ENCODE data around the gene TRAPPC12. TPM values are rescaled to one million over a fixed set of nuclear protein-coding genes. Genes with fewer than 3 reads are reported as not detected.

Gene TRAPPC12
- total RNA-seq, 1 experiment from 2014 or later = 86.0 TPM

GRCh38 chr2:3520591-3520990 lies 141.1 kb downstream of the TRAPPC12 start:
- no peak for DNase-seq
- Histone ChIP-seq H4K8ac (replicated peaks; ENCODE audit: insufficient read length, low read depth, low read length) (no peak overlapping the region), H3K9ac (ENCODE audit: extremely low read depth, insufficient read length, low read length) (no peak overlapping the region), H3K4me1 (ENCODE audit: insufficient read depth, low read length) (peaks cover 5% of the 10 kb centered on the region; the same call in 1 of the 2 replicates), H3K56ac (ENCODE audit: insufficient read length, low read depth, low read length) (no peak overlapping the region), H2AFZ (ENCODE audit: low read length) (no peak overlapping the region), H2BK5ac (ENCODE audit: insufficient read length, low read length) (no peak overlapping the region), H3K27ac (ENCODE audit: insufficient read length, low read depth, low read length) (no peak overlapping the region), H3K79me2 (ENCODE audit: insufficient read depth, low read length) (no peaks in the 10 kb centered on the region), H3K27me3 (ENCODE audit: insufficient read depth, low read length) (no peaks in the 10 kb centered on the region), H3T11ph (ENCODE audit: low read length) (no peak overlapping the region), H3K4ac (ENCODE audit: low read depth, low read length) (no peak overlapping the region), H4K5ac (ENCODE audit: insufficient read length, low read depth, low read length) (no peak overlapping the region), H3K4me2 (ENCODE audit: insufficient read depth, insufficient read length, low read length) (no peak overlapping the region), H2BK12ac (ENCODE audit: insufficient read length, low read depth, low read length) (no peak overlapping the region), H3K14ac (ENCODE audit: insufficient read depth, low read length) (no peak overlapping the region), H4K91ac (ENCODE audit: insufficient read length, low read depth, low read length) (no peak overlapping the region), H2BK15ac (ENCODE audit: low read depth, low read length) (no peak overlapping the region), H2BK120ac (ENCODE audit: low read depth, low read length, poor library complexity, severe bottlenecking) (no peak overlapping the region), H3K23ac (ENCODE audit: insufficient read length, low read depth, low read length) (no peak overlapping the region), H2AK5ac (ENCODE audit: insufficient read length, low read length) (no peak overlapping the region), H3K18ac (ENCODE audit: insufficient read length, low read depth, low read length) (no peak overlapping the region), H4K20me1 (ENCODE audit: control insufficient read depth, insufficient read depth, insufficient read length) (no peaks in the 10 kb centered on the region), H2BK20ac (ENCODE audit: low read depth, low read length, poor library complexity, severe bottlenecking) (no peak overlapping the region), H3K79me1 (ENCODE audit: insufficient read depth, low read depth, low read length, poor library complexity, severe bottlenecking) (no peaks in the 10 kb centered on the region), H3K23me2 (ENCODE audit: insufficient read length, low read depth, low read length, poor library complexity, severe bottlenecking) (peaks cover 9% of the 10 kb centered on the region), H3K9me3 (ENCODE audit: control insufficient read depth, low read depth, low read length) (no peaks in the 10 kb centered on the region)
- H3K4me1 Mint-ChIP-seq = peaks cover 24% of the 10 kb centered on the region in 2 experiments
- H3K27me3 Mint-ChIP-seq (ENCODE audit: low read depth) = peaks cover 14% of the 10 kb centered on the region
- TF ChIP-seq, protein P1, sequence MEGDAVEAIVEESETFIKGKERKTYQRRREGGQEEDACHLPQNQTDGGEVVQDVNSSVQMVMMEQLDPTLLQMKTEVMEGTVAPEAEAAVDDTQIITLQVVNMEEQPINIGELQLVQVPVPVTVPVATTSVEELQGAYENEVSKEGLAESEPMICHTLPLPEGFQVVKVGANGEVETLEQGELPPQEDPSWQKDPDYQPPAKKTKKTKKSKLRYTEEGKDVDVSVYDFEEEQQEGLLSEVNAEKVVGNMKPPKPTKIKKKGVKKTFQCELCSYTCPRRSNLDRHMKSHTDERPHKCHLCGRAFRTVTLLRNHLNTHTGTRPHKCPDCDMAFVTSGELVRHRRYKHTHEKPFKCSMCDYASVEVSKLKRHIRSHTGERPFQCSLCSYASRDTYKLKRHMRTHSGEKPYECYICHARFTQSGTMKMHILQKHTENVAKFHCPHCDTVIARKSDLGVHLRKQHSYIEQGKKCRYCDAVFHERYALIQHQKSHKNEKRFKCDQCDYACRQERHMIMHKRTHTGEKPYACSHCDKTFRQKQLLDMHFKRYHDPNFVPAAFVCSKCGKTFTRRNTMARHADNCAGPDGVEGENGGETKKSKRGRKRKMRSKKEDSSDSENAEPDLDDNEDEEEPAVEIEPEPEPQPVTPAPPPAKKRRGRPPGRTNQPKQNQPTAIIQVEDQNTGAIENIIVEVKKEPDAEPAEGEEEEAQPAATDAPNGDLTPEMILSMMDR (conservative IDR thresholded peaks at IDR 0.05) = no peak
- no CpG with 5 or more reads among the region's 6 CpGs for WGBS (ENCODE audit: extremely low coverage, insufficient read length, low lambda C conversion rate)
- peaks cover 5 to 20% (median 8%) of the 10 kb centered on the region in 3 experiments for H3K36me3 Mint-ChIP-seq (ENCODE audit: insufficient read depth in 1 of 3, low read depth in 3 of 3)
- peak overlapping the region; percentile 79 to 80 for H3K4me3 Mint-ChIP-seq
- peaks cover 5 to 7% of the 10 kb centered on the region in 2 experiments for H3K9me3 Mint-ChIP-seq
- no peak overlapping the region for H3K27ac Mint-ChIP-seq

All from H9 (cell line).